Fibroblast of lung (primary cell): ENCODE data around the gene ADAMTS10. TPM values are rescaled to one million over a fixed set of nuclear protein-coding genes. Genes with fewer than 3 reads are reported as not detected.

Experiments used
- DNase-seq, 2 donors: peaks; one replicate each; pipeline versions ENCODE4 v3.0.0 to v3.0.0-alpha.2; 2010; ENCODE audit warnings: low read depth in 2 of 2
- H2AFZ ChIP-seq: 2 replicates; pipeline ENCODE4 v1.5.1; 2012; ENCODE audit warnings: low read length, control low read depth, inconsistent platforms
- H3K27ac ChIP-seq: 2 replicates; pipeline ENCODE4 v1.5.1; 2011; ENCODE audit warnings: low read length, control low read depth; ENCODE audit not compliant: insufficient read depth
- H3K27me3 ChIP-seq: 2 replicates; pipeline ENCODE4 v1.5.1; 2011; ENCODE audit warnings: mild to moderate bottlenecking, low read length; ENCODE audit not compliant: control insufficient read depth, insufficient read depth
- H3K36me3 ChIP-seq: 2 replicates; pipeline ENCODE4 v1.5.1; 2011; ENCODE audit warnings: low read length; ENCODE audit not compliant: control insufficient read depth, insufficient read depth
- H3K4me1 ChIP-seq: 2 replicates; pipeline ENCODE4 v1.5.1; 2011; ENCODE audit warnings: low read length; ENCODE audit not compliant: control insufficient read depth, insufficient read depth; ENCODE audit errors: extremely low read depth
- H3K4me2 ChIP-seq: 2 replicates; pipeline ENCODE4 v1.5.1; 2011; ENCODE audit warnings: low read length, control low read depth; ENCODE audit not compliant: insufficient read depth; ENCODE audit errors: extremely low read depth
- H3K4me3 ChIP-seq, 4 experiments: fragments of 200-600 bp in 1 of 4; sonication (generic) in 1 of 4; replicated peaks in 1 of 4; 2 replicates each; pipeline ENCODE4 v1.5.1; 2011 to 2016; ENCODE audit warnings: low read length in 4 of 4, low read depth in 3 of 4, mild to moderate bottlenecking in 3 of 4, control low read depth in 2 of 4, inconsistent platforms in 1 of 4, mixed read lengths in 1 of 4; ENCODE audit not compliant: insufficient read depth in 1 of 4; ENCODE audit errors: control extremely low read depth in 1 of 4
- H3K79me2 ChIP-seq: 2 replicates; pipeline ENCODE4 v1.5.1; 2012; ENCODE audit warnings: mild to moderate bottlenecking, low read length, inconsistent platforms; ENCODE audit not compliant: control insufficient read depth, insufficient read depth
- H3K9ac ChIP-seq: 2 replicates; pipeline ENCODE4 v1.5.1; 2011; ENCODE audit warnings: mild to moderate bottlenecking, low read length, control low read depth; ENCODE audit not compliant: insufficient read depth
- H3K9me3 ChIP-seq: 2 replicates; pipeline ENCODE4 v1.5.1; 2012; ENCODE audit warnings: low read depth, low read length; ENCODE audit not compliant: control insufficient read depth, insufficient read depth
- H4K20me1 ChIP-seq: 2 replicates; pipeline ENCODE4 v1.5.1; 2011; ENCODE audit warnings: low read length; ENCODE audit not compliant: control insufficient read depth, insufficient read depth; ENCODE audit errors: extremely low read depth
- EZH2 ChIP-seq: IDR thresholded peaks from 2 replicates; pipeline ENCODE4 v1.5.1; 2012; ENCODE audit warnings: low read length, control low read depth, mild to moderate bottlenecking; ENCODE audit errors: missing control alignments
- polyA plus RNA-seq, 2 donors: library from polyadenylated mRNA; depleted of rRNA in 1 of 2; stranded (reverse) in 1 of 2; unstranded in 1 of 2; fragments of >200 nt; gene quantifications; 2 replicates each; pipeline ENCODE4 v1.2.1, GENCODE V29; 2011 to 2012; ENCODE audit warnings: missing spikeins in 1 of 2
- total RNA-seq: library from RNA; depleted of rRNA; stranded (reverse); fragments of >200 nt; gene quantifications from 2 replicates; pipeline ENCODE4 v1.2.1, GENCODE V29; 2014
- TF ChIP-seq, protein P1 (sequence below), 2 donors: IDR thresholded peaks in 1 of 2; conservative IDR thresholded peaks in 1 of 2; 1 replicate in 1 of 2; 2 replicates in 1 of 2; pipeline ENCODE4 v1.5.1; 2011 to 2012; ENCODE audit warnings: low read length in 2 of 2, control low read depth in 1 of 2, inconsistent platforms in 1 of 2, low read depth in 1 of 2, mild to moderate bottlenecking in 1 of 2

Gene ADAMTS10
- total and polyA plus RNA-seq, 2 donors (not counting 1 experiment from before 2014, with no cell fraction given), result 2.0 to 11.2 TPM

DNA sequence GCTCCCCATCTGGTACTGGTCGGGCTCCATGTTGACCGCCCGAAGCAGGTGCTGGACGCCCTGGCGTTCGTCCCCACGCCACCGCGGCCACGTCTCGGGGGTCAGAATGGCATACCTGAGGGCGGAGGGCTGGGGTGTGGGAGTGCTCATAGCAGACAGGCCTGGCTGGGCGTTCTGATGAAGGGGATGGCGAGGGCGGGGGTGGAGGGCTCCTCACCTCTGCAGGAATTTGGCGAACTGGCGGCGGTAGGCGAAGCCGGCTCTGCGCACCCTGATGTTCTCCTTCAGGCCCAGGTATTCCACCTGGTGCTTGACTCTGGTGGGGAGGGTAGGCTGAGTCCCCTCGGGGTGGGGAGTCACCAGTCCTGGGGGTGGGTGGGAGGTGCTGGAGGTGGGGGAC lies 74.2 kb downstream of the ADAMTS10 start:
- no peak for TF ChIP-seq EZH2
- TF ChIP-seq, protein P1, sequence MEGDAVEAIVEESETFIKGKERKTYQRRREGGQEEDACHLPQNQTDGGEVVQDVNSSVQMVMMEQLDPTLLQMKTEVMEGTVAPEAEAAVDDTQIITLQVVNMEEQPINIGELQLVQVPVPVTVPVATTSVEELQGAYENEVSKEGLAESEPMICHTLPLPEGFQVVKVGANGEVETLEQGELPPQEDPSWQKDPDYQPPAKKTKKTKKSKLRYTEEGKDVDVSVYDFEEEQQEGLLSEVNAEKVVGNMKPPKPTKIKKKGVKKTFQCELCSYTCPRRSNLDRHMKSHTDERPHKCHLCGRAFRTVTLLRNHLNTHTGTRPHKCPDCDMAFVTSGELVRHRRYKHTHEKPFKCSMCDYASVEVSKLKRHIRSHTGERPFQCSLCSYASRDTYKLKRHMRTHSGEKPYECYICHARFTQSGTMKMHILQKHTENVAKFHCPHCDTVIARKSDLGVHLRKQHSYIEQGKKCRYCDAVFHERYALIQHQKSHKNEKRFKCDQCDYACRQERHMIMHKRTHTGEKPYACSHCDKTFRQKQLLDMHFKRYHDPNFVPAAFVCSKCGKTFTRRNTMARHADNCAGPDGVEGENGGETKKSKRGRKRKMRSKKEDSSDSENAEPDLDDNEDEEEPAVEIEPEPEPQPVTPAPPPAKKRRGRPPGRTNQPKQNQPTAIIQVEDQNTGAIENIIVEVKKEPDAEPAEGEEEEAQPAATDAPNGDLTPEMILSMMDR (conservative IDR thresholded peaks at IDR 0.05 in 1 of 2, IDR thresholded peaks at IDR 0.05 in 1 of 2; ENCODE audit: low read depth in 1 of 2, low read length in 2 of 2), result no peak
- Histone ChIP-seq H3K27ac (no peak overlapping the region), H3K9ac (no peak overlapping the region), H3K4me3 (no peak overlapping the region), H3K4me1 (no peaks in the 10 kb centered on the region), H3K27me3 (no peaks in the 10 kb centered on the region), H3K79me2 (no peaks in the 10 kb centered on the region), H3K9me3 (no peaks in the 10 kb centered on the region), H3K36me3 (no peaks in the 10 kb centered on the region), H3K4me2 (no peak overlapping the region), H2AFZ (no peak overlapping the region), H4K20me1 (no peaks in the 10 kb centered on the region)
- no peak for DNase-seq

- no peaks in the 10 kb centered on the region for H4K20me1 ChIP-seq
- no peak overlapping the region for H3K27ac ChIP-seq
- DNase-seq, result no peak
- H3K4me1 ChIP-seq, result no peaks in the 10 kb centered on the region
- H3K4me2 ChIP-seq, result no peak overlapping the region
- no peaks in the 10 kb centered on the region for H3K36me3 ChIP-seq
- H2AFZ ChIP-seq, result no peak overlapping the region
- H3K9ac ChIP-seq, result no peak overlapping the region
- no peaks in the 10 kb centered on the region for H3K79me2 ChIP-seq
- no peaks in the 10 kb centered on the region for H3K27me3 ChIP-seq
- H3K9me3 ChIP-seq, result no peaks in the 10 kb centered on the region
- TF ChIP-seq, protein P1 (conservative IDR thresholded peaks at IDR 0.05 in 1 of 2, IDR thresholded peaks at IDR 0.05 in 1 of 2; ENCODE audit: low read depth in 1 of 2, low read length in 2 of 2), result no peak
- TF ChIP-seq EZH2, result no peak
- no peak overlapping the region for H3K4me3 ChIP-seq
Measured at GRCh38 chr19:8532225-8532624, 78.3 kb downstream of the ADAMTS10 start.

DNA sequence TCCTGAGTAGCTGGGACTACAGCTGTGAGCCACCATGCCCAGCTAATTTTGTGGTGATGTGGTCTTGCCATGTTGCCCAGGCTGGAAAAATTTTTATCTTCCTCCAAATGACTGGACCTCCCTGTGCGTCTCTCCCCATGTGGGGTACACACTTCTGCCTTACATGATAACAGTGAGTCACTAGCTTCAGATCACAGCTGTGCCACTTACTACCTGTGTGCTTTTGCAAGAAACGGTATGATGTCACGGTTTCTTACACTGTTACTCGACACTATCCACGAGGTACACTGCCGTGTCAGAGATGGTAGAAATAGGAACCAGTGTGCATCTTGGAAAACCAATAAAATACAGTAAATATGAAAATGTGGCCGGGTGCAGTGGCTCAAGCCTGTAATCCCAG lies 79.0 kb downstream of the ADAMTS10 start:
- Histone ChIP-seq H3K27ac (no peak overlapping the region), H3K9me3 (no peaks in the 10 kb centered on the region), H3K4me3 (no peak overlapping the region), H3K27me3 (no peaks in the 10 kb centered on the region), H4K20me1 (no peaks in the 10 kb centered on the region), H3K4me2 (no peak overlapping the region), H3K36me3 (no peaks in the 10 kb centered on the region), H3K9ac (no peak overlapping the region), H3K4me1 (peaks cover 2% of the 10 kb centered on the region), H2AFZ (no peak overlapping the region), H3K79me2 (no peaks in the 10 kb centered on the region)
- no peak for DNase-seq
- TF ChIP-seq, protein P1 (conservative IDR thresholded peaks at IDR 0.05 in 1 of 2, IDR thresholded peaks at IDR 0.05 in 1 of 2; ENCODE audit: low read depth in 1 of 2, low read length in 2 of 2), result no peak
- TF ChIP-seq EZH2, result no peak

Other genes with a start within 250 kb of the ADAMTS10 start
- gene ANGPTL4, start 246.6 kb downstream of the ADAMTS10 start, total RNA-seq, result 1.7 and 6.7 TPM in 2 replicates
- 6.0 and 6.6 TPM in 2 replicates for gene ANGPTL4, start 246.6 kb downstream of the ADAMTS10 start, polyA plus RNA-seq
- gene RAB11B, start 220.4 kb downstream of the ADAMTS10 start, total RNA-seq, result 46.2 and 47.0 TPM in 2 replicates
- gene RAB11B, start 220.4 kb downstream of the ADAMTS10 start, polyA plus RNA-seq, result 27.8 and 34.8 TPM in 2 replicates
- gene MARCHF2, start 197.4 kb downstream of the ADAMTS10 start, total RNA-seq, result 57.5 and 90.8 TPM in 2 replicates
- gene MARCHF2, start 197.4 kb downstream of the ADAMTS10 start, polyA plus RNA-seq, result 16.8 and 19.4 TPM in 2 replicates
- 36.2 and 51.5 TPM in 2 replicates for gene HNRNPM, start 165.7 kb downstream of the ADAMTS10 start, total RNA-seq
- 104 and 136 TPM in 2 replicates for gene HNRNPM, start 165.7 kb downstream of the ADAMTS10 start, polyA plus RNA-seq
- not detected in 2 replicates for gene PRAM1, start 108.1 kb downstream of the ADAMTS10 start, total RNA-seq
- gene PRAM1, start 108.1 kb downstream of the ADAMTS10 start, polyA plus RNA-seq, result not detected in 2 replicates
- 2.8 and 4.0 TPM in 2 replicates for gene ZNF414, start 96.5 kb downstream of the ADAMTS10 start, total RNA-seq
- 2.9 and 3.4 TPM in 2 replicates for gene ZNF414, start 96.5 kb downstream of the ADAMTS10 start, polyA plus RNA-seq
- under 0.01 and 0.17 TPM in 2 replicates for gene MYO1F, start 33.3 kb downstream of the ADAMTS10 start, total RNA-seq
- 0.03 and 0.08 TPM in 2 replicates for gene MYO1F, start 33.3 kb downstream of the ADAMTS10 start, polyA plus RNA-seq
- not detected in 2 replicates for gene NFILZ, start 19.9 kb upstream of the ADAMTS10 start, total RNA-seq
- not detected in 2 replicates for gene NFILZ, start 19.9 kb upstream of the ADAMTS10 start, polyA plus RNA-seq
- not detected in 2 replicates for gene ACTL9, start 88.1 kb upstream of the ADAMTS10 start, total RNA-seq
- gene ACTL9, start 88.1 kb upstream of the ADAMTS10 start, polyA plus RNA-seq, result not detected in 2 replicates
- gene OR2Z1, start 110.9 kb upstream of the ADAMTS10 start, total RNA-seq, result not detected in 2 replicates
- gene OR2Z1, start 110.9 kb upstream of the ADAMTS10 start, polyA plus RNA-seq, result not detected in 2 replicates
- gene ZNF558, start 221.6 kb upstream of the ADAMTS10 start, total RNA-seq, result 38.6 and 48.0 TPM in 2 replicates
- 12.6 and 17.2 TPM in 2 replicates for gene ZNF558, start 221.6 kb upstream of the ADAMTS10 start, polyA plus RNA-seq
- not detected in 2 replicates for gene MBD3L1, start 221.7 kb upstream of the ADAMTS10 start, total RNA-seq
- gene MBD3L1, start 221.7 kb upstream of the ADAMTS10 start, polyA plus RNA-seq, result not detected in 2 replicates